ENCODE data around the gene DOK6. TPM values are rescaled to one million over a fixed set of nuclear protein-coding genes. Genes with fewer than 3 reads are reported as not detected.
A peak's percentile ranks its signal among the peaks of the same experiment; 100 is the strongest.

The DOK6 gene
- total RNA-seq, 1 experiment from 2014 or later = not detected

GRCh38 chr18:69365658-69366057, 35.0 kb upstream of the DOK6 start:
- no peak overlapping the region for H2AFZ ChIP-seq (ENCODE audit: low read length)
- ATAC-seq = peak; percentile 33; the same call in 1 of the 2 replicates
- H3K4me1 ChIP-seq (ENCODE audit: insufficient read depth, low read length) = no peaks in the 10 kb centered on the region
- no peaks in the 10 kb centered on the region for H3K36me3 ChIP-seq (ENCODE audit: low read depth, low read length)
- peaks cover 3% of the 10 kb centered on the region; the same call in 1 of the 2 replicates for H3K27me3 ChIP-seq (ENCODE audit: low read length)
- TF ChIP-seq EZH2 (IDR thresholded peaks at IDR 0.05; ENCODE audit: low read length, unreplicated experiment) (no peak), EZH2phosphoT487 (IDR thresholded peaks at IDR 0.05; ENCODE audit: borderline replicate concordance, low read length) (no peak), CTCF (conservative IDR thresholded peaks at IDR 0.05; ENCODE audit: low read depth, low read length) (no peak)
- ChIA-PET POLR2A (ENCODE audit: unreplicated experiment) (no interaction called here), CTCF (no interaction called here)
- intact Hi-C loops (cut with micrococcal nuclease) = no loop called here
- no peaks in the 10 kb centered on the region for H4K20me1 ChIP-seq (ENCODE audit: low read length)
- no TSS peak for BruUV-seq (replicated peaks)
- H3F3A ChIP-seq (ENCODE audit: low read length, unreplicated experiment) = no peaks in the 10 kb centered on the region
- no peaks in the 10 kb centered on the region for H3K9me2 ChIP-seq (replicated peaks; ENCODE audit: low read length)
- H3K9ac ChIP-seq (ENCODE audit: low read length) = no peak overlapping the region
- H3K79me2 ChIP-seq (ENCODE audit: low read length) = no peaks in the 10 kb centered on the region
- no peaks in the 10 kb centered on the region for H3K9me3 ChIP-seq (ENCODE audit: low read length)
- H3K4me2 ChIP-seq (ENCODE audit: low read length) = no peak overlapping the region
- no peak overlapping the region for H3K4me3 ChIP-seq (ENCODE audit: low read length)
- no peak for DNase-seq
- H3K27ac ChIP-seq (ENCODE audit: low read length) = no peak overlapping the region

- ATAC-seq = no peak
- Histone ChIP-seq H3F3A (ENCODE audit: low read length, unreplicated experiment) (no peaks in the 10 kb centered on the region), H3K9ac (ENCODE audit: low read length) (no peak overlapping the region), H3K36me3 (ENCODE audit: low read depth, low read length) (no peaks in the 10 kb centered on the region), H4K20me1 (ENCODE audit: low read length) (no peaks in the 10 kb centered on the region), H3K27me3 (ENCODE audit: low read length) (peaks cover 3% of the 10 kb centered on the region; the same call in 1 of the 2 replicates), H3K27ac (ENCODE audit: low read length) (no peak overlapping the region), H2AFZ (ENCODE audit: low read length) (no peak overlapping the region), H3K4me2 (ENCODE audit: low read length) (no peak overlapping the region), H3K79me2 (ENCODE audit: low read length) (no peaks in the 10 kb centered on the region), H3K9me3 (ENCODE audit: low read length) (no peaks in the 10 kb centered on the region), H3K9me2 (replicated peaks; ENCODE audit: low read length) (no peaks in the 10 kb centered on the region), H3K4me1 (ENCODE audit: insufficient read depth, low read length) (no peaks in the 10 kb centered on the region), H3K4me3 (ENCODE audit: low read length) (no peak overlapping the region)
- TF ChIP-seq EZH2 (IDR thresholded peaks at IDR 0.05; ENCODE audit: low read length, unreplicated experiment) (no peak), CTCF (conservative IDR thresholded peaks at IDR 0.05; ENCODE audit: low read depth, low read length) (no peak), EZH2phosphoT487 (IDR thresholded peaks at IDR 0.05; ENCODE audit: borderline replicate concordance, low read length) (no peak)
- ChIA-PET POLR2A (ENCODE audit: unreplicated experiment) (no interaction called here), CTCF (no interaction called here)
- intact Hi-C loops (cut with micrococcal nuclease) = no loop called here
- no TSS peak for BruUV-seq (replicated peaks)
- no peak for DNase-seq
These were observed 33.6 kb upstream of the DOK6 start for GRCh38 chr18:69367104-69367503.

DNA sequence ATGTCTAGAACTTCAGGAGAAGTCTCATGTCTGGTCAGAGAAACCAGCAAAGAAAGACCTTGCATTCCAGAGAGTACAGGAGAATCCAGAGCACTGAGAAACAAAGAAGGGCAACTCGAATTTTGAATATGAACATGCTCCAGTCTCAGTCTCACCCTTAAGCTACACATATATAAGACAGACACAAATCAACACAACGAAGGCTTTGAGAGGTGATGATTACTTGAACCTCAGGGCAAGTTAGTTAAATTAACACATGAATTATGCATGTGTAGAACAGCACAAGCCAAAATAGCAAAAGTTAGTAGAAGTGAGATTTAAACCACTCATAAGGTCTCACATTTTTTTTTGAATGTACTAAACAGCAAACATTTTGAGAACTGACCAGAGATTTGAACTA, 29.0 kb upstream of the DOK6 start:
- CTCF ChIA-PET = no interaction called here
- no TSS peak for BruUV-seq (replicated peaks)
- POLR2A ChIA-PET (ENCODE audit: unreplicated experiment) = no interaction called here
- no peak overlapping the region for H2AFZ ChIP-seq (ENCODE audit: low read length)
- H3K27me3 ChIP-seq (ENCODE audit: low read length) = peaks cover 3% of the 10 kb centered on the region; the same call in 1 of the 2 replicates
- H3K27ac ChIP-seq (ENCODE audit: low read length) = no peak overlapping the region
- H3K9me2 ChIP-seq (replicated peaks; ENCODE audit: low read length) = no peaks in the 10 kb centered on the region
- no peak overlapping the region for H3K9ac ChIP-seq (ENCODE audit: low read length)
- H4K20me1 ChIP-seq (ENCODE audit: low read length) = no peaks in the 10 kb centered on the region
- DNase-seq (no peak), ATAC-seq (no peak)
- H3K4me2 ChIP-seq (ENCODE audit: low read length) = no peak overlapping the region
- no peaks in the 10 kb centered on the region for H3K36me3 ChIP-seq (ENCODE audit: low read depth, low read length)
- intact Hi-C loops (cut with micrococcal nuclease) = no loop called here
- H3K9me3 ChIP-seq (ENCODE audit: low read length) = no peaks in the 10 kb centered on the region
- TF ChIP-seq EZH2phosphoT487 (IDR thresholded peaks at IDR 0.05; ENCODE audit: borderline replicate concordance, low read length) (no peak), EZH2 (IDR thresholded peaks at IDR 0.05; ENCODE audit: low read length, unreplicated experiment) (no peak), CTCF (conservative IDR thresholded peaks at IDR 0.05; ENCODE audit: low read depth, low read length) (no peak)
- no peaks in the 10 kb centered on the region for H3K79me2 ChIP-seq (ENCODE audit: low read length)
- H3K4me3 ChIP-seq (ENCODE audit: low read length) = no peak overlapping the region
- H3F3A ChIP-seq (ENCODE audit: low read length, unreplicated experiment) = no peaks in the 10 kb centered on the region
- no peaks in the 10 kb centered on the region for H3K4me1 ChIP-seq (ENCODE audit: insufficient read depth, low read length)
